A549 (cell line): ENCODE measurements around the gene NPEPPS.

Source experiments
- CBX8 ChIP-seq: fragments of 200-600 bp; sonication (generic); IDR thresholded peaks from 2 replicates; pipeline ENCODE4 v1.6.1; 2016
- EHF ChIP-seq: fragments of 250-450 bp; sonication (Bioruptor Pico); IDR thresholded peaks from 2 replicates; pipeline ENCODE4 v1.5.0; 2020; ENCODE audit warnings: mild to moderate bottlenecking
- EP300 ChIP-seq, 2 experiments: fragments of >200 bp; sonication (Bioruptor Twin); formaldehyde crosslinking; IDR thresholded peaks; 2 replicates in 1 of 2; 3 replicates in 1 of 2; pipeline ENCODE4 v1.6.1; 2016 to 2017
- HOXB5 ChIP-seq: fragments of 250-450 bp; sonication (Bioruptor Pico); IDR thresholded peaks from 2 replicates; pipeline ENCODE4 v1.5.0; 2020; ENCODE audit warnings: mild to moderate bottlenecking, moderate library complexity
- POLR2A ChIP-seq: IDR thresholded peaks from 2 replicates; pipeline ENCODE4 v1.6.1; 2012; ENCODE audit warnings: mild to moderate bottlenecking, low read length
- SMC3 ChIP-seq: fragments of >200 bp; sonication (Bioruptor Twin); formaldehyde crosslinking; IDR thresholded peaks from 3 replicates; pipeline ENCODE4 v1.6.1; 2018; ENCODE audit warnings: inconsistent platforms
- TF ChIP-seq, protein P1 (sequence below): IDR thresholded peaks from 2 replicates; pipeline ENCODE4 v1.6.1; 2012

DNA sequence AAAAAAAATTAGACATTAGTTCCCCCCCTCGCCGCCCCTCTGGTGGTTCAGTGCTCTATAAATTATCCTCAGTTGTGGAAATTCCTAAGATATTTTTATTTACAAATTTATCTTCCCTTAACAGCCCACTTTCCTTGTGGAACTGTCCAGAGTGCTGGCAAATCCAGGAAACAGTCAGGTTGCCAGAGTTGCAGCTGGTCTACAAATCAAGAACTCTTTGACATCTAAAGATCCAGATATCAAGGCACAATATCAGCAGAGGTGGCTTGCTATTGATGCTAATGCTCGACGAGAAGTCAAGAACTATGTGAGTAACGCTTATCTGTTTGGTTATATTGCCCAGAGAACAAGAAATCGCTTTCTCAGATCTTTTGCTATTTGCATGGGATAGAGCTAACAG is 121.7 kb downstream of the NPEPPS start:
- TF ChIP-seq CBX8 (no peak), EP300 (IDR thresholded peaks at IDR 0.05) (no peak), POLR2A (no peak), SMC3 (no peak), EHF (CRISPR knock-in tag) (no peak), HOXB5 (CRISPR knock-in tag) (no peak)
- TF ChIP-seq, protein P1, sequence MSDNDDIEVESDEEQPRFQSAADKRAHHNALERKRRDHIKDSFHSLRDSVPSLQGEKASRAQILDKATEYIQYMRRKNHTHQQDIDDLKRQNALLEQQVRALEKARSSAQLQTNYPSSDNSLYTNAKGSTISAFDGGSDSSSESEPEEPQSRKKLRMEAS, result no peak
